CD4-positive, alpha-beta T cell treated with Interleukin-2 at 100 ng/mL for 4 hours (primary cell): ENCODE measurements around the gene IGLL1.
"Not testable (repeated sequence)": the region's sequence is repeated elsewhere in the genome, so short reads cannot be mapped to it uniquely, and the experiment has no call there.

Experiments
- DNase-seq: peaks from one replicate; pipeline ENCODE4 v3.0.0-alpha.2; 2020; ENCODE audit warnings: low spot score

Gene IGLL1

GRCh38 chr22:23591201-23591791 lies 11.2 kb upstream of the IGLL1 start:
- DNase-seq: peak; percentile 46

DNA sequence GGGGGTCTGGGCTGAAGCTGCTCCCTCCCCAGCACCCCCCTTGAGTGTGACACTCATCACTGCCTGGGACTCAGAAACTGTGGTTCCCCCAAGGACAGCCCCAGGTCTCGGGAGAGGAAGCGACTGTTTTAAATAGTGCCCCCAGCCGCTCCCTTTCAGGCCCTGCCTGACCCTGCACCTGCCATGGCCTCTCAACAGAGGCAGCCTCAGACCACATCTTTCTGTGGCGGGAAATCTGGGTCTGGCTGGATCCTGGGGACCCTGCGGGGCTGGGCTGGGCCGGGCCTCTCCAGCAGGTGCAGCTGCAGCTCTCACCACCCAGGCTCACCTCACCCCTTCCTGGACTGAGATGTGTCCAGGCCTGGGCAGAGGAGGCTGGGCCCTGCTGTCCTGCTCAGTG lies 3.7 kb upstream of the IGLL1 start:
- no peak for DNase-seq

DNA sequence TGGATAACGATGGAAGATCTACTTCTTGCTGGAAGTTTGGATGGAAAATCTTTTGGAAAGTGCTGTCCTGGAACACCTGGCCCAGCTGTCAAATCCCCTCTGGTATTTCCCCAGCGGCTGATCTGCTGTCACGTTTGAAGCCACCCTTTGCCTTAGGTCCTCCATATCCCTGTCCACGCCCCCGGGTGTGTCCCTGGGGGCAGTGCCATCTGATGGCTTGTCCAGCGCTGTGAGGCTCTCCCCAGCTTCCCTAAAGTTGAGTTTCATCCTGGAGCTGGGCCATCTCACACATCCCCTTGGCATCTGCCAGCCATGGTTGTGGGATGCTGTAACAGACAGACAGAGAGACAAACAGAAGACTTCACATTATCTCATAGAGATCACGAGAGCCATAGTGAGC lies 3.1 kb upstream of the IGLL1 start:
- DNase-seq: no peak

- no peak for DNase-seq
Observed at GRCh38 chr22:23581260-23581650, 1.2 kb upstream of the IGLL1 start.

- no peak for DNase-seq
Observed at GRCh38 chr22:23580576-23581259, 628 bp upstream of the IGLL1 start.

GRCh38 chr22:23579280-23579679 lies 810 bp downstream of the IGLL1 start:
- DNase-seq: no peak

DNA sequence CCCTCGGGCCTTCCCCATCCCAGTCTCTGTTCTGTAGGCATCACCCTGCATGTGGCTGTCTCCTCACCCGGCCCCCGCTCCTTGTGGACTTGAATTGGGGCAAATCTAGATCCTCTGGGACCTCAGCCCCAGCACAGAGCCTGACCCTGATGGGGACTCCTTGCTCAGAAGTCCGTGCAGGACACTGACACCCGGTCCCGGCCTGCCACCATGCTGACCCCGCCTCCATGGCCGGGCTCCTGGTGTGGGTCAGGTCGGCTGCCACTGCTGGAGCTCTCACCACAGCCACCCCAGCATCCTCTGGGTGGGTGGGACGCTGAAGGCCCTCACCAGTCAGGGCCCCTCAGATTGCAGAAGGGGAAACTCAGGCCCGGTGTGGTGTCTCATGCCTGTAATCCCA lies 1.8 kb downstream of the IGLL1 start:
- no peak for DNase-seq

- DNase-seq: no peak
Observed at GRCh38 chr22:23576681-23577080, 3.4 kb downstream of the IGLL1 start.

GRCh38 chr22:23575601-23576000 lies 4.5 kb downstream of the IGLL1 start:
- no peak for DNase-seq

GRCh38 chr22:23574877-23575276 lies 5.2 kb downstream of the IGLL1 start:
- DNase-seq: no peak

- DNase-seq: no peak
Observed at GRCh38 chr22:23574371-23574811, 5.7 kb downstream of the IGLL1 start.

DNA sequence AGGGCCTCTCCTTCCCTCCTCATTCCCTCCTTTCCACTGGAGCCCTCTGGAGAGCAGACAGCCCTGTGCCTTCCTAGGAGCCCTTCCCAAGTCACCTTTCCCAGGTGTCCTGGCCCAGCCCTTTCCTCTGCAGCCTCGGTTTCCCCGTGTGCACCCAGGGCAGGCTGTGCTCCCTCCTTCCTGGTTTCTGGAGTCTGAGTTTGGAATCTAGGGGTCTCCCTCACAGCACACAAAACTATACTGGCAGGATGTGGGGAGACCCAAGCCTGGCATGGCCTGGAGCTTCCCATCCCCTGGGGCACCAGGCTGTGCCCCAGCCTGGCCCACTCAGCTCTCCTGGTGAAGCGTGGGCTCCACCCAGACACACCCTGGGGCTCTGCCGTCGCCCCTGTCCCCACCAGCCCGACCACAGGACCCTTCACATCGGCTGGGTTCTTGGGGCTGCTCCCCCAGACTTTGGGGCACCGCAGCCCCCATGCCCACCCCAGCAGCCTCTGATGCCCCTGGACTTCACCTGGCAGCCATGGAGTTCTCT lies 6.3 kb downstream of the IGLL1 start:
- DNase-seq: not testable (repeated sequence)

GRCh38 chr22:23573106-23573505 lies 7.0 kb downstream of the IGLL1 start:
- not testable (repeated sequence) for DNase-seq

GRCh38 chr22:23571486-23571885 lies 8.6 kb downstream of the IGLL1 start:
- no peak for DNase-seq

DNA sequence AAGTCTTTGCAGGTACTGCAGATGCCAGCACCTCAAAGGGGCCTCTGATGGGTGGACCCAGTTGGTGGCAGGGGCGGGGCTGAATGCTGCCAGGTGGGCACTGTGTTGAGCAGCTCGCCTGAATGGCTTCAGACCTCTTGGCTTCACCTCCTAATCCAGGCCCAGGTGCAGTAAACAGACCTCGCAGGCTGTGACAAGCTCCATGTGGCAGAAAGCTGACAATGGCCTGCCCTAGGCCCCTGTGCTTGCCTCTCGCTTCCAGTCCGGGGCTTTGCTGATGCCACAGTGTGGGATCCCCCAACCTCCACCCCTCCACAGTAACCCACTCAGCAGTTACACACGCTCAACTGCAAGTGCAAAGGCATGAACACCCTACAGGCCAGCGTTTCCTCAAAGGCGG lies 9.4 kb downstream of the IGLL1 start:
- DNase-seq: no peak

DNA sequence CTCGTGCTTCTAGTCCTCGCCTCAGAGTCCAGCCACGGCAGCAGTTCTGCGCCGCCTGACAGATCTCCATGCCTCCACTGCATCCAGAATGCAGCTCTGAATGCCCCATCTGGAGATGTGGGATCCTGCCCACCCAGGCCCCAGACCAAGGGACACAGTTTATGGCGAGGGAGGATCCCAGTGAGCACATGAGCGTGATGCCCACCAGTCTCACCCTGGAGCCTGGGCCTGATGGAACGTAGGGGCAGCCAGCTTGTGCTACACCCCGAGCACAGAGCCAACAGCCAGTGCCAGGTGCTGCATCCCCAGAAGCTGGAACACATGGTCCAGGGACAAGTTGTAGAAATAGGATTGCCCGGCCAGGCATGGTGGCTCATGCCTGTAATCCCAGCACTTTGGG lies 10.4 kb downstream of the IGLL1 start:
- no peak for DNase-seq

GRCh38 chr22:23569291-23569690 lies 10.8 kb downstream of the IGLL1 start:
- DNase-seq: no peak

- no peak for DNase-seq
Observed at GRCh38 chr22:23566705-23567475, 13.2 kb downstream of the IGLL1 start.

GRCh38 chr22:23565915-23566704 lies 14.0 kb downstream of the IGLL1 start:
- DNase-seq: no peak

GRCh38 chr22:23565305-23565914 lies 14.7 kb downstream of the IGLL1 start:
- no peak for DNase-seq

DNA sequence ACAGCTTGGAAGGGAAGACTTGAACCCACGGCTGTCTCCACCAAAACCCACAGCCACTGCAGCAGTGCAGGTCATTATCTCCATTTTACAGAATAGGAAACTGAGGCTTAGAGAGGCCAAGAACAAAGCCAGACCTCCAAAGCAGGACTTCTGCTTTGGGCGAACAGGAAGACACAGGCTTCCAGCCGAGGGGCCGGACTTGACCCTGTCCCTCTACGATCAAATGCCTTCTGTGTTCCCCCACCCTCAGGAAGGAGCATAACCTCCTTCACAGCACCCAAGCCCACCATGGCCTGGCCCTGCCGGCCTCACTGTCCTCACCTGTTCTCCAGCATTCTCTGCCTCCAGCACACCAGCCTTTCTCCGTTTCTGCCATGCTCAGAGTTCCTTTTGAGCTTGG lies 15.8 kb downstream of the IGLL1 start:
- DNase-seq: no peak

- DNase-seq: no peak
Observed at GRCh38 chr22:23563111-23563510, 17.0 kb downstream of the IGLL1 start.
